ENCODE data around the gene GPX6. TPM values are rescaled to one million over a fixed set of nuclear protein-coding genes. Genes with fewer than 3 reads are reported as not detected.
A peak's percentile ranks its signal among the peaks of the same experiment; 100 is the strongest.

Gene GPX6
- total and polyA plus RNA-seq, 2 donors from 2014 or later: not detected

DNA sequence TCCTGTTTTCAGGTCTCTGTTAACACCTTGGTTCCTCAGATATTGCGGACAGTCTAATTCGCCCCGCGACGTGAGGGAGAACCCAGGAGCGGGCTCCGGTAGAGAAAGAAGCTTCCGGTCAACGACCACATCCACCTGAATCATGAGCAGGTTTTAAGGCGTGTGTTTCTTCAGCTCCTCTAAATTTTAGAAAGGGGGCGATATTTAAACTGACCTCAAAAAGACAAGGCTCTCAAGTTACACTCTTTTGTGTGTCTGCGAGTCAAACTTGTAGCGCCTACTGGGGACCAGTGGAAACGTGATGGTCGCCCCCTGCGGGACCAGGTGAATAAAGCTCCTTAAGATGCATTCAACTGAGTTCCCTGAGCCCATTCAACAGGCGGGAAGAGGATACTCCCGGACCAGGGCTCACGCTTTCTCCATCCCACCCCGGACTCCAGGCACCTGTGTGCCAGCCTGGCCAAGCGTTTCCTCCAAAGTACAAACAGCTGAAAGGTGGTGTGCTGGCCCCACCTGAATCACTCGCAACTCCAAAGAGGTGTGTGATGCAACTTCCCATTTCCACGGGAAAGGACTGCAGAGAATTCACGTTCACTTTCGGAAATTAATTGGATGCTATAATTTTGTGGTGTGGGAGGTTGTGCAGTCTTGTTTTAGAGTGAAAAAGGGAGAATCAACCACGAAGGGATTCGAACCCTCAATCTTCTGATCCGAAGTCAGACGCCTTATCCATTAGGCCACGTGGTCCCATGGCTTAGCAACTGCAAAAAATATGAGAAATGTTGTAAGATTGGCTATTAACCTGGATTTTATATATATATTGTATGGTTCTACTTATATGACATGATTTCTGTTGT is 27.1 kb upstream of the GPX6 start:
- peak overlapping the region in 1 of 3 donors; percentile 27 for H3K9ac ChIP-seq (ENCODE audit: low read length in 3 of 3)
- no peak overlapping the region for H3K27ac ChIP-seq (ENCODE audit: low read depth in 2 of 2, low read length in 2 of 2)
- DNase-seq (peak in 4 of 5 donors; percentile 84 to 92 (median 87)), FAIRE-seq (no peak)
- peak overlapping the region; percentile 18 to 50 (median 43) for H3K4me3 ChIP-seq (ENCODE audit: low read length in 3 of 3)
- H3K36me3 ChIP-seq (ENCODE audit: control insufficient read depth in 2 of 3, insufficient read depth in 3 of 3, low read length in 3 of 3): no peaks in the 10 kb centered on the region
- H3K27me3 ChIP-seq (ENCODE audit: control insufficient read depth, insufficient read depth, low read length): no peaks in the 10 kb centered on the region
- no peaks in the 10 kb centered on the region for H3K9me3 ChIP-seq (ENCODE audit: control insufficient read depth in 2 of 3, insufficient read depth in 1 of 3, low read length in 3 of 3)
- TF ChIP-seq CTCF (IDR thresholded peaks at IDR 0.05; ENCODE audit: borderline replicate concordance, extremely low read depth, insufficient read depth): peak; percentile 29
- intact Hi-C loops (cut with DNase I): no loop called here
- no peaks in the 10 kb centered on the region for H3K4me1 ChIP-seq (ENCODE audit: control insufficient read depth in 2 of 3, insufficient read depth in 2 of 3, low read depth in 1 of 3, low read length in 3 of 3)

DNA sequence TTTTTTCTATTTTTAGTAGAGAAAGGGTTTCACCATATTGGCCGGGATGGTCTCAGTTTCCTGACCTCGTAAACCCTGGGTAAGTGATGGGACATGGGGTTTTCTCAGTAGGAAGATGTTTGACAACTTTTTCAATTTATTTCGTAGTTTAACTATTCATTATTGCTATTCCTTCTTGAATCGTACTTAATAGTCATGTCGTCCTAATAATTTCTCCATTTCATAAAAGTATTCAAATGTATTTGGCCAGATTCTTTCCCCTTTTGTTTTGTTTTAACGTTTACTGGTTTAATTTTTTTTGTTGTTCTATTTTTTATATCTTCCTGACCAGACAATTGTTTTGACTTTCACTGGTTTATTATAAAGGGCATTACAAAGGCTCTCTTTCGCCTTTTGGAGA is 26.4 kb upstream of the GPX6 start:
- Histone ChIP-seq H3K36me3 (ENCODE audit: control insufficient read depth in 2 of 3, insufficient read depth in 3 of 3, low read length in 3 of 3) (no peaks in the 10 kb centered on the region), H3K9ac (ENCODE audit: low read length in 3 of 3) (no peak overlapping the region), H3K4me3 (ENCODE audit: low read length in 3 of 3) (peak overlapping the region in 1 of 3 donors; percentile 43), H3K4me1 (ENCODE audit: control insufficient read depth in 2 of 3, insufficient read depth in 2 of 3, low read depth in 1 of 3, low read length in 3 of 3) (no peaks in the 10 kb centered on the region), H3K27ac (ENCODE audit: low read depth in 2 of 2, low read length in 2 of 2) (no peak overlapping the region), H3K27me3 (ENCODE audit: control insufficient read depth, insufficient read depth, low read length) (no peaks in the 10 kb centered on the region), H3K9me3 (ENCODE audit: control insufficient read depth in 2 of 3, insufficient read depth in 1 of 3, low read length in 3 of 3) (no peaks in the 10 kb centered on the region)
- FAIRE-seq (no peak), DNase-seq (no peak)
- TF ChIP-seq CTCF (IDR thresholded peaks at IDR 0.05; ENCODE audit: borderline replicate concordance, extremely low read depth, insufficient read depth): no peak
- intact Hi-C loops (cut with DNase I): no loop called here

DNA sequence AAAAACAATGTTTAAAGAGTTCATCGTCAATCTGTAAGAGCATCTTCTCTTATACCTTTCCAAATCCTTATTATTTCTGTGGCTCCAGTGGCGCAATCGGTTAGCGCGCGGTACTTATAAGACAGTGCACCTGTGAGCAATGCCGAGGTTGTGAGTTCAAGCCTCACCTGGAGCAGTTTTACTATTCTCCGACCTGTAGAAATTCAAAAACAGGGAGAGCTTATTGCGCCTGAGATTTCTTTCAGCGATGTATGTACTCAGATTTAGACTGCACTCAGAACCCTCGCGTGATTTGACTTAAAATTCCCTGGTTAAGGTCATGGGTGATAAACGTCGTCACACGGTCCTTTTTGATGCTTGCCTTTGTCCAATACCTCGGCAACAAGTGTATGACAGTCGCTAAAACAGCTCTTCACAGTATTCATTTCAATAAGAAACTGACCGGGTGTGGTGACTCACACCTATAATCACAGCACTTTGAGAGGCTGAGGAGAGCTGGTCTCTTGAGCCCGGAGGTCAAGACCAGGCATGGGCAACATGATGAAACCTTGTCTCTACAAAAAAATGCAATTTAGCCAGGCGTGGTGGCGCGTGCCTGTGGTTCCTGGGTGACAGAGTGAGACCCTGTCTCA is 22.0 kb upstream of the GPX6 start:
- no peaks in the 10 kb centered on the region for H3K4me1 ChIP-seq (ENCODE audit: control insufficient read depth in 2 of 3, insufficient read depth in 2 of 3, low read depth in 1 of 3, low read length in 3 of 3)
- DNase-seq (peak in 3 of 5 donors; percentile 24 to 58 (median 39)), FAIRE-seq (no peak)
- no peak overlapping the region for H3K27ac ChIP-seq (ENCODE audit: low read depth in 2 of 2, low read length in 2 of 2)
- intact Hi-C loops (cut with DNase I): no loop called here
- H3K9me3 ChIP-seq (ENCODE audit: control insufficient read depth in 2 of 3, insufficient read depth in 1 of 3, low read length in 3 of 3): peaks cover 0 to 2% (median 0%) of the 10 kb centered on the region in 3 donors
- H3K9ac ChIP-seq (ENCODE audit: low read length in 3 of 3): peak overlapping the region in 1 of 3 donors; percentile 30
- TF ChIP-seq CTCF (IDR thresholded peaks at IDR 0.05; ENCODE audit: borderline replicate concordance, extremely low read depth, insufficient read depth): no peak
- no peak overlapping the region for H3K4me3 ChIP-seq (ENCODE audit: low read length in 3 of 3)
- no peaks in the 10 kb centered on the region for H3K27me3 ChIP-seq (ENCODE audit: control insufficient read depth, insufficient read depth, low read length)
- no peaks in the 10 kb centered on the region for H3K36me3 ChIP-seq (ENCODE audit: control insufficient read depth in 2 of 3, insufficient read depth in 3 of 3, low read length in 3 of 3)
